H1 (cell line): Measurements from ENCODE around the gene ZNF358. TPM values are rescaled to one million over a fixed set of nuclear protein-coding genes. Genes with fewer than 3 reads are reported as not detected.

Source experiments
- CTCF ChIA-PET: fragments of 300-600 bp; sonication (Branson Sonifier 250); formaldehyde crosslinking; loops from one replicate; lab custom pipeline; 2021; ENCODE audit not compliant: partially characterized antibody; lab: Charles Lee
- POLR2A ChIA-PET: fragments of 300-600 bp; sonication (Branson Sonifier 250); formaldehyde crosslinking; loops from one replicate; lab custom pipeline; 2021; ENCODE audit warnings: inconsistent platforms; ENCODE audit not compliant: partially characterized antibody; lab: Charles Lee
- DNase-seq, 2 experiments: peaks; one replicate each; pipeline versions ENCODE4 v3.0.0 to v3.0.0-alpha.2; 2010 to 2022; ENCODE audit warnings: low spot score in 2 of 2, low read depth in 1 of 2, mixed read lengths in 1 of 2
- FAIRE-seq: peaks from 2 replicates; lab custom pipeline; 2011; peaks lifted over from hg19 to GRCh38; lab: Jason Lieb, UNC
- H2AFZ ChIP-seq: 2 replicates; pipeline ENCODE4 v1.8.1; 2012; ENCODE audit warnings: low read length, inconsistent platforms
- H2AK5ac ChIP-seq: 2 replicates; pipeline ENCODE4 v1.6.1; 2013; ENCODE audit warnings: low read depth, low read length
- H2BK120ac ChIP-seq: replicated peaks from 2 replicates; pipeline ENCODE3; 2013; ENCODE audit warnings: low read depth, low read length, inconsistent platforms
- H2BK12ac ChIP-seq: 2 replicates; pipeline ENCODE4 v1.6.1; 2013; ENCODE audit warnings: low read depth, low read length
- H2BK15ac ChIP-seq: 2 replicates; pipeline ENCODE4 v1.6.1; 2013; ENCODE audit warnings: low read length
- H2BK20ac ChIP-seq: 2 replicates; pipeline ENCODE4 v1.6.1; 2013; ENCODE audit warnings: low read length
- H2BK5ac ChIP-seq: 2 replicates; pipeline ENCODE4 v1.6.1; 2013; ENCODE audit warnings: low read depth, low read length
- H3K14ac ChIP-seq: 2 replicates; pipeline ENCODE4 v1.6.1; 2013; ENCODE audit warnings: inconsistent platforms; ENCODE audit not compliant: insufficient read length
- H3K18ac ChIP-seq: 2 replicates; pipeline ENCODE4 v1.6.1; 2013; ENCODE audit warnings: low read length; ENCODE audit errors: extremely low read depth
- H3K23ac ChIP-seq: 2 replicates; pipeline ENCODE4 v1.6.1; 2013; ENCODE audit warnings: inconsistent platforms; ENCODE audit not compliant: insufficient read length
- H3K23me2 ChIP-seq: 2 replicates; pipeline ENCODE4 v1.6.1; 2013; ENCODE audit warnings: low read depth, low read length
- H3K27ac ChIP-seq: 2 replicates; pipeline ENCODE4 v1.6.1; 2011; ENCODE audit warnings: low read depth, low read length, inconsistent platforms
- H3K27me3 ChIP-seq, 4 experiments: replicated peaks in 1 of 4; 1 replicate in 1 of 4; 2 replicates in 3 of 4; pipeline versions ENCODE4 v1.6.1 to v1.8.1; 2011 to 2013; ENCODE audit warnings: low read length in 3 of 4, mild to moderate bottlenecking in 3 of 4, inconsistent platforms in 2 of 4, mixed read lengths in 2 of 4, moderate library complexity in 1 of 4; ENCODE audit not compliant: control insufficient read depth in 3 of 4, insufficient read depth in 3 of 4; ENCODE audit errors: extremely low read depth in 1 of 4
- H3K36me3 ChIP-seq, 4 experiments: 2 replicates each; pipeline versions ENCODE4 v1.6.1 to v1.8.1; 2011 to 2013; ENCODE audit warnings: mild to moderate bottlenecking in 4 of 4, low read length in 3 of 4, moderate library complexity in 2 of 4, control low read depth in 1 of 4, inconsistent platforms in 1 of 4; ENCODE audit not compliant: insufficient read depth in 4 of 4, control insufficient read depth in 2 of 4
- H3K4ac ChIP-seq: replicated peaks from 2 replicates; pipeline ENCODE3; 2013; ENCODE audit warnings: low read length, low read depth, mixed read lengths, inconsistent platforms; ENCODE audit not compliant: insufficient read length
- H3K4me1 ChIP-seq, 4 experiments: replicated peaks in 1 of 4; 1 replicate in 1 of 4; 2 replicates in 3 of 4; pipeline versions ENCODE4 v1.6.1 to v1.8.1; 2011 to 2013; ENCODE audit warnings: low read length in 3 of 4, inconsistent platforms in 2 of 4, mixed read lengths in 1 of 4; ENCODE audit not compliant: insufficient read depth in 4 of 4, control insufficient read depth in 3 of 4
- H3K4me2 ChIP-seq, 2 experiments: 2 replicates each; pipeline versions ENCODE4 v1.6.1 to v1.8.1; 2011 to 2013; ENCODE audit warnings: low read depth in 2 of 2, low read length in 2 of 2, control low read depth in 1 of 2, inconsistent platforms in 1 of 2, mild to moderate bottlenecking in 1 of 2; ENCODE audit not compliant: insufficient read depth in 1 of 2
- H3K4me3 ChIP-seq, 4 experiments: fragments of 200-600, 300-600 bp in 1 of 4; sonication (generic), shearing (Covaris generic), sonication (Bioruptor Twin) in 1 of 4; 2 replicates each; pipeline versions ENCODE4 v1.5.1 to v1.8.1; 2011 to 2016; ENCODE audit warnings: low read length in 4 of 4, low read depth in 3 of 4, control low read depth in 2 of 4, inconsistent platforms in 2 of 4, mild to moderate bottlenecking in 2 of 4, mixed read lengths in 1 of 4, moderate library complexity in 1 of 4; ENCODE audit not compliant: insufficient read depth in 2 of 4; ENCODE audit errors: extremely low read depth in 1 of 4
- H3K56ac ChIP-seq: replicated peaks from 2 replicates; pipeline ENCODE3; 2013; ENCODE audit warnings: low read depth, mild to moderate bottlenecking, mixed read lengths, low read length, inconsistent platforms; ENCODE audit not compliant: insufficient read length
- H3K79me1 ChIP-seq: 2 replicates; pipeline ENCODE4 v1.6.1; 2013; ENCODE audit warnings: low read depth, low read length, control low read depth
- H3K79me2 ChIP-seq, 2 experiments: 2 replicates each; pipeline versions ENCODE4 v1.6.1 to v1.8.1; 2012 to 2013; ENCODE audit warnings: low read length in 2 of 2, mild to moderate bottlenecking in 2 of 2, inconsistent platforms in 1 of 2; ENCODE audit not compliant: insufficient read depth in 2 of 2, control insufficient read depth in 1 of 2
- H3K9ac ChIP-seq, 4 experiments: replicated peaks in 1 of 4; 1 replicate in 1 of 4; 2 replicates in 3 of 4; pipeline versions ENCODE4 v1.6.1 to v1.8.1; 2011 to 2013; ENCODE audit warnings: low read depth in 3 of 4, low read length in 3 of 4, control low read depth in 2 of 4, mild to moderate bottlenecking in 2 of 4, moderate library complexity in 2 of 4, inconsistent platforms in 1 of 4; ENCODE audit errors: extremely low read depth in 1 of 4
- H3K9me3 ChIP-seq, 2 experiments: 2 replicates each; pipeline versions ENCODE4 v1.6.1 to v1.8.1; 2012 to 2013; ENCODE audit warnings: mild to moderate bottlenecking in 2 of 2, moderate library complexity in 2 of 2, control low read depth in 1 of 2, inconsistent platforms in 1 of 2, low read depth in 1 of 2, low read length in 1 of 2, mixed read lengths in 1 of 2; ENCODE audit not compliant: insufficient read depth in 2 of 2
- H4K20me1 ChIP-seq, 2 experiments: replicated peaks in 1 of 2; 2 replicates each; pipeline versions ENCODE3 to v1.8.1; 2011 to 2013; ENCODE audit warnings: inconsistent platforms in 2 of 2, low read length in 2 of 2, mild to moderate bottlenecking in 1 of 2; ENCODE audit not compliant: insufficient read depth in 2 of 2, control insufficient read depth in 1 of 2
- H4K5ac ChIP-seq: 2 replicates; pipeline ENCODE4 v1.6.1; 2013; ENCODE audit warnings: low read length, low read depth, mixed read lengths, inconsistent platforms; ENCODE audit not compliant: insufficient read length
- H4K8ac ChIP-seq: 2 replicates; pipeline ENCODE4 v1.8.0; 2013; ENCODE audit warnings: mild to moderate bottlenecking, moderate library complexity, low read length, inconsistent platforms; ENCODE audit not compliant: insufficient read depth; ENCODE audit errors: extremely low read depth
- H4K91ac ChIP-seq: replicated peaks from 2 replicates; pipeline ENCODE3; 2013; ENCODE audit warnings: low read length, mixed read lengths, inconsistent platforms; ENCODE audit not compliant: insufficient read length
- KDM1A ChIP-seq: fragments of 200-600, 300-600 bp; sonication (generic); IDR thresholded peaks from 2 replicates; pipeline ENCODE4 v1.7.1; 2016; ENCODE audit warnings: mild to moderate bottlenecking, low read length, borderline replicate concordance
- NRF1 ChIP-seq: IDR thresholded peaks from 2 replicates; pipeline ENCODE4 v1.6.1; 2011; ENCODE audit warnings: mild to moderate bottlenecking, low read depth, low read length, improper control_type of control experiment
- RNF2 ChIP-seq: fragments of 200-900, 300-1000 bp; sonication (generic); IDR thresholded peaks from 2 replicates; pipeline ENCODE4 v1.7.1; 2016; ENCODE audit warnings: borderline replicate concordance, low read depth, mild to moderate bottlenecking, antibody characterized with exemption, low read length; ENCODE audit not compliant: poor library complexity, severe bottlenecking; ENCODE audit errors: missing control alignments
- SIN3A ChIP-seq, 2 experiments: IDR thresholded peaks in 1 of 2; conservative IDR thresholded peaks in 1 of 2; 2 replicates each; pipeline ENCODE4 v1.6.1; 2011 to 2012; ENCODE audit warnings: low read length in 2 of 2, improper control_type of control experiment in 1 of 2, low read depth in 1 of 2, mild to moderate bottlenecking in 1 of 2
- TCF12 ChIP-seq: IDR thresholded peaks from 2 replicates; pipeline ENCODE4 v1.6.1; 2011; ENCODE audit warnings: low read depth, mild to moderate bottlenecking, low read length
- WGBS, 2 experiments: shearing (Covaris generic) in 1 of 2; methylation state at CpG; one replicate each; pipeline versions ENCODE4 v1.1.6 to v1.1.7; 2013 to 2015; ENCODE audit warnings: low lambda C conversion rate in 2 of 2, mixed read lengths in 2 of 2, inconsistent platforms in 1 of 2, low coverage in 1 of 2, missing lambda C conversion rate in 1 of 2; ENCODE audit not compliant: insufficient replicate concordance in 2 of 2, insufficient coverage in 1 of 2, insufficient read length in 1 of 2; ENCODE audit errors: extremely low coverage in 1 of 2, missing lambda C conversion rate in 1 of 2; 5-methylcytosine and 5-hydroxymethylcytosine counted together
- polyA plus RNA-seq, 7 experiments: library from polyadenylated mRNA; depleted of rRNA in 3 of 7; stranded (reverse) in 5 of 7; unstranded in 2 of 7; fragments of >200 nt in 5 of 7; fragments of 200-250 nt in 2 of 7; gene quantifications; 1 replicate in 5 of 7; 2 replicates in 1 of 7; 4 replicates in 1 of 7; pipeline versions ENCODE4 v1.2.1 to v1.2.3, GENCODE V29; 2011 to 2013; ENCODE audit warnings: missing spikeins in 2 of 7, mixed read lengths in 2 of 7
- total RNA-seq: library from RNA; stranded (reverse); fragmentation: NEBNext Ultra II Directional; extraction: Animal tissue kit (Norgen Biotek cat#: 25700); gene quantifications from 2 replicates; pipeline ENCODE4 v1.2.1, GENCODE V29; 2021

The ZNF358 gene
- total and polyA plus RNA-seq, 2 of the 8 experiments (the other 6 are each of a cell fraction or from before 2014, with no cell fraction given) = 40.0 to 60.3 TPM

DNA sequence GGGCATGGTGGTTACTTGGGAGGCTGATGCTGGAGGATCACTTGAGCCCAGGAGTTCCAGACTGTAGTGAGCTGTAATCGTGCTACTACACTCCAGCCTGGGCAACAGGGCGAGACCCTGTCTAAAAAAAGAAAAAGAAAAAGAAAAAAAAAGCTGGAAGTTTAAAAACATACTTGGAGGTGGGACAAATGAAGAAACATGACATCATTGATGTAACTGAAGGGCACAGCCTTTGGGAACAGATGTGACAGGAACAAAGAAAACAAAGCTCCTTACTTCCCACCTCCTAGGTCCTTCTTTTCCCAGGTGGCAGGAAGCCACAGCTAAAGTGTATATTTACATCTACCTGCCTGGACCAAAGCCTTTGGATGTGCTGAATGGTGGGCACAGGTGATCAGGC lies 29.0 kb upstream of the ZNF358 start:
- H3K36me3 ChIP-seq = no peaks in the 10 kb centered on the region
- H2AK5ac ChIP-seq = no peak overlapping the region
- H2BK5ac ChIP-seq = no peak overlapping the region
- POLR2A ChIA-PET = interaction anchor here (0.8 to 2.4 kb wide), 5 partner anchors 10 to 48 kb away, joined by 3 to 6 read pairs (median 3); partner anchors contain the start of gene PNPLA6
- H4K20me1 ChIP-seq = no peaks in the 10 kb centered on the region
- H2BK20ac ChIP-seq = no peak overlapping the region
- no peak overlapping the region for H3K27ac ChIP-seq
- H3K56ac ChIP-seq = no peak overlapping the region
- no peaks in the 10 kb centered on the region; the same call in 1 of the 2 replicates for H3K23me2 ChIP-seq
- H3K79me1 ChIP-seq = no peaks in the 10 kb centered on the region
- no peak overlapping the region for H4K91ac ChIP-seq
- H4K5ac ChIP-seq = no peak overlapping the region
- H3K4me3 ChIP-seq = no peak overlapping the region
- no peaks in the 10 kb centered on the region for H3K9me3 ChIP-seq
- no peak for DNase-seq
- no peak overlapping the region for H3K4me2 ChIP-seq
- 94% methylated on average over 2 of the region's 2 CpGs; no CpG with 5 or more reads in 1 of the 2 experiments for WGBS, 2 experiments
- H3K9ac ChIP-seq = no peak overlapping the region
- FAIRE-seq = no peak
- H3K18ac ChIP-seq = no peak overlapping the region
- no peak overlapping the region for H3K23ac ChIP-seq
- H3K27me3 ChIP-seq = peaks cover 0 to 2% (median 0%) of the 10 kb centered on the region in 4 experiments; a peak in 3 of 7 replicates
- no peak overlapping the region for H4K8ac ChIP-seq
- H2BK12ac ChIP-seq = no peak overlapping the region
- TF ChIP-seq RNF2 (no peak), NRF1 (no peak), KDM1A (no peak), TCF12 (no peak), SIN3A (conservative IDR thresholded peaks at IDR 0.05 in 1 of 2, IDR thresholded peaks at IDR 0.05 in 1 of 2; ENCODE audit: low read depth in 1 of 2, low read length in 2 of 2) (no peak)
- H3K14ac ChIP-seq = no peak overlapping the region
- CTCF ChIA-PET = interaction anchor here (1.6 kb wide), 1 partner anchor 10 kb away, joined by 7 read pairs; a partner anchor contains a TSS
- no peak overlapping the region for H2BK15ac ChIP-seq
- no peak overlapping the region for H2BK120ac ChIP-seq
- H2AFZ ChIP-seq = no peak overlapping the region
- no peak overlapping the region for H3K4ac ChIP-seq
- H3K4me1 ChIP-seq = peaks cover 3 to 17% (median 13%) of the 10 kb centered on the region in 4 experiments
- no peaks in the 10 kb centered on the region for H3K79me2 ChIP-seq
